Thyroid gland (tissue), 4 donors: ENCODE data around the gene SOX1.

Experiments used
- CTCF ChIP-seq, 6 experiments: fragments of 200-600 bp in 3 of 6; fragments of 450-650 bp in 3 of 6; sonication (generic) in 3 of 6; IDR thresholded peaks; one replicate each; pipeline ENCODE4 v1.5.1; 2016 to 2019; ENCODE audit warnings: antibody characterized with exemption in 6 of 6, mild to moderate bottlenecking in 2 of 6, inconsistent platforms in 1 of 6, moderate library complexity in 1 of 6
- POLR2A ChIP-seq, 2 donors: fragments of 450-650 bp; IDR thresholded peaks; one replicate each; pipeline ENCODE4 v1.6.1; 2017; ENCODE audit warnings: antibody characterized with exemption in 2 of 2, mild to moderate bottlenecking in 2 of 2, moderate library complexity in 1 of 2

- TF ChIP-seq POLR2A (IDR thresholded peaks at IDR 0.05): no peak
- no peak for TF ChIP-seq CTCF (IDR thresholded peaks at IDR 0.05)
These were observed 34.6 kb upstream of the SOX1 start for GRCh38 chr13:112032186-112032993.
